OCI-LY3 (cell line): ENCODE results near the gene TOM1L2.

ENCODE experiments used
- H2AFZ ChIP-seq: fragments of 200-600, 300-600 bp; shearing (Covaris generic); 2 replicates; pipeline ENCODE4 v1.6.0; 2014; ENCODE audit warnings: antibody characterized with exemption, low read depth, low read length
- H3K27ac ChIP-seq: fragments of 200-600, 300-600 bp; sonication (generic); 2 replicates; pipeline ENCODE4 v1.5.1; 2014; ENCODE audit warnings: mild to moderate bottlenecking, low read length, moderate library complexity, mixed read lengths
- H3K27me3 ChIP-seq: fragments of 200-600, 300-600 bp; sonication (generic); 2 replicates; pipeline ENCODE4 v1.6.1; 2014; ENCODE audit warnings: low read depth, low read length, mixed read lengths
- H3K36me3 ChIP-seq: fragments of 200-600, 300-600 bp; sonication (generic); replicated peaks from 2 replicates; pipeline ENCODE3; 2014; ENCODE audit warnings: low read depth, low read length, mixed read lengths
- H3K4me1 ChIP-seq: fragments of 300-600, 200-600 bp; sonication (generic); 2 replicates; pipeline ENCODE4 v1.6.1; 2014; ENCODE audit warnings: low read length, mixed read lengths
- H3K4me2 ChIP-seq: fragments of 200-600, 300-600 bp; sonication (generic); 2 replicates; pipeline ENCODE4 v1.6.1; 2014; ENCODE audit warnings: low read length, mixed read lengths
- H3K4me3 ChIP-seq: fragments of 300-600, 200-600 bp; sonication (generic); 2 replicates; pipeline ENCODE4 v1.5.1; 2014; ENCODE audit warnings: antibody characterized with exemption, mild to moderate bottlenecking, low read length, moderate library complexity
- H3K79me2 ChIP-seq: fragments of 300-600, 200-600 bp; shearing (Covaris generic); 2 replicates; pipeline ENCODE4 v1.6.1; 2014; ENCODE audit warnings: mild to moderate bottlenecking, low read length, mixed read lengths
- H3K9ac ChIP-seq: fragments of 300-600, 200-600 bp; shearing (Covaris generic); 2 replicates; pipeline ENCODE4 v1.6.0; 2014; ENCODE audit warnings: mild to moderate bottlenecking, low read length, moderate library complexity
- H3K9me3 ChIP-seq: fragments of 200-600, 300-600 bp; shearing (Covaris generic); 2 replicates; pipeline ENCODE4 v1.6.1; 2014; ENCODE audit warnings: low read length, mixed read lengths; ENCODE audit not compliant: insufficient read depth
- H4K20me1 ChIP-seq: fragments of 200-600, 300-600 bp; sonication (generic); 2 replicates; pipeline ENCODE4 v1.6.1; 2016; ENCODE audit warnings: low read length, mixed read lengths; ENCODE audit not compliant: insufficient read depth
- EZH2phosphoT487 ChIP-seq: fragments of 200-600 bp; shearing (Covaris generic); IDR thresholded peaks from 2 replicates; pipeline ENCODE4 v1.6.1; 2018; ENCODE audit warnings: antibody characterized with exemption, mixed run types, low read depth
- TF ChIP-seq, protein P1 (sequence below): fragments of 200-600, 300-600 bp; sonication (generic); IDR thresholded peaks from 2 replicates; pipeline ENCODE4 v1.5.1; 2014; ENCODE audit warnings: antibody characterized with exemption, low read length, low read depth

Gene TOM1L2

DNA sequence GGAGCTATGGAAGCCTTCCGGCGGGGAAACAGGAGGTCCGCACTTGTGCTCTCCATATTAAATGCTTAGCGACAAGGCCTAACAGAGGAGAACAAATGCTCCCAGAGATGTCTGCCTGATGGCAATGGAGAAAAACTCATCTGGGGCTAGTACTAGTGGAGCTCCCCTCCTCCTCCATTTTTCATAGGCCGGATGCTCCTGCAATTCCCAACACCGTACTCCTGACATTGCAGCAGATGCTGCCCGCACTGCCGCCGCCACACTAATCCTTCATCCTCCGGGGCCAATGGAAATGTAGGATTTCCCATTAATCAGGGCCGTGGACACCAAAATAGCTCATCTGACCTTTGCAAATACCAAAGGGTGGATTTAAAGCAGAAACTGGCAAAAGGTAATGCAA, 27.5 kb downstream of the TOM1L2 start:
- H3K79me2 ChIP-seq = no peaks in the 10 kb centered on the region
- H3K4me1 ChIP-seq = no peaks in the 10 kb centered on the region
- H3K4me2 ChIP-seq = no peak overlapping the region
- no peaks in the 10 kb centered on the region for H3K36me3 ChIP-seq
- no peak overlapping the region for H2AFZ ChIP-seq
- H3K27me3 ChIP-seq = no peaks in the 10 kb centered on the region
- H3K9me3 ChIP-seq = no peaks in the 10 kb centered on the region
- TF ChIP-seq EZH2phosphoT487 = no peak
- TF ChIP-seq, protein P1, sequence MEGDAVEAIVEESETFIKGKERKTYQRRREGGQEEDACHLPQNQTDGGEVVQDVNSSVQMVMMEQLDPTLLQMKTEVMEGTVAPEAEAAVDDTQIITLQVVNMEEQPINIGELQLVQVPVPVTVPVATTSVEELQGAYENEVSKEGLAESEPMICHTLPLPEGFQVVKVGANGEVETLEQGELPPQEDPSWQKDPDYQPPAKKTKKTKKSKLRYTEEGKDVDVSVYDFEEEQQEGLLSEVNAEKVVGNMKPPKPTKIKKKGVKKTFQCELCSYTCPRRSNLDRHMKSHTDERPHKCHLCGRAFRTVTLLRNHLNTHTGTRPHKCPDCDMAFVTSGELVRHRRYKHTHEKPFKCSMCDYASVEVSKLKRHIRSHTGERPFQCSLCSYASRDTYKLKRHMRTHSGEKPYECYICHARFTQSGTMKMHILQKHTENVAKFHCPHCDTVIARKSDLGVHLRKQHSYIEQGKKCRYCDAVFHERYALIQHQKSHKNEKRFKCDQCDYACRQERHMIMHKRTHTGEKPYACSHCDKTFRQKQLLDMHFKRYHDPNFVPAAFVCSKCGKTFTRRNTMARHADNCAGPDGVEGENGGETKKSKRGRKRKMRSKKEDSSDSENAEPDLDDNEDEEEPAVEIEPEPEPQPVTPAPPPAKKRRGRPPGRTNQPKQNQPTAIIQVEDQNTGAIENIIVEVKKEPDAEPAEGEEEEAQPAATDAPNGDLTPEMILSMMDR = no peak
- no peak overlapping the region for H3K9ac ChIP-seq
- H4K20me1 ChIP-seq = no peaks in the 10 kb centered on the region
- H3K4me3 ChIP-seq = no peak overlapping the region
- no peak overlapping the region for H3K27ac ChIP-seq

DNA sequence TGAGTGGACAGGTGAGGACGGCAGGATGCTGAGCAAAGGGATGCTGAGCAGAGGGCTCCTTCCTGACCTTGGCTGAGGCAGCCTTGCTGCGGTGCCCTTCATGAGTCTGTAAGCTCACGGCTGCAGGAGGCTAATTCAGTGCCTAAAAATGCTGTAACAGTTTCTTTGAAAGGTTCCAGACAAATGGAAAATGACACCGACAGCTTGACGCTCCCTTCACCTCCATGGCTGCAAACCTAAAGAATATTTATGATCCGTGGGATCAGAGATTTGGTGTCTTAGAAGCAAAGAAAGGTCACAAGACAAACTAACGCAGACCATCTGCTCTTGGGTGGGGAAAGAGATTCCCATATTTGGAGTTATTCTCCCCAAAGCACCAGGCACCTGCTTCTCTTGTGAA, 28.0 kb downstream of the TOM1L2 start:
- H3K27ac ChIP-seq = no peak overlapping the region
- no peaks in the 10 kb centered on the region for H3K79me2 ChIP-seq
- TF ChIP-seq, protein P1 = no peak
- TF ChIP-seq EZH2phosphoT487 = no peak
- H3K36me3 ChIP-seq = no peaks in the 10 kb centered on the region
- H3K9ac ChIP-seq = no peak overlapping the region
- no peak overlapping the region for H3K4me2 ChIP-seq
- H3K4me1 ChIP-seq = no peaks in the 10 kb centered on the region
- H3K4me3 ChIP-seq = no peak overlapping the region
- no peaks in the 10 kb centered on the region for H3K9me3 ChIP-seq
- H2AFZ ChIP-seq = no peak overlapping the region
- no peaks in the 10 kb centered on the region for H4K20me1 ChIP-seq
- H3K27me3 ChIP-seq = no peaks in the 10 kb centered on the region

DNA sequence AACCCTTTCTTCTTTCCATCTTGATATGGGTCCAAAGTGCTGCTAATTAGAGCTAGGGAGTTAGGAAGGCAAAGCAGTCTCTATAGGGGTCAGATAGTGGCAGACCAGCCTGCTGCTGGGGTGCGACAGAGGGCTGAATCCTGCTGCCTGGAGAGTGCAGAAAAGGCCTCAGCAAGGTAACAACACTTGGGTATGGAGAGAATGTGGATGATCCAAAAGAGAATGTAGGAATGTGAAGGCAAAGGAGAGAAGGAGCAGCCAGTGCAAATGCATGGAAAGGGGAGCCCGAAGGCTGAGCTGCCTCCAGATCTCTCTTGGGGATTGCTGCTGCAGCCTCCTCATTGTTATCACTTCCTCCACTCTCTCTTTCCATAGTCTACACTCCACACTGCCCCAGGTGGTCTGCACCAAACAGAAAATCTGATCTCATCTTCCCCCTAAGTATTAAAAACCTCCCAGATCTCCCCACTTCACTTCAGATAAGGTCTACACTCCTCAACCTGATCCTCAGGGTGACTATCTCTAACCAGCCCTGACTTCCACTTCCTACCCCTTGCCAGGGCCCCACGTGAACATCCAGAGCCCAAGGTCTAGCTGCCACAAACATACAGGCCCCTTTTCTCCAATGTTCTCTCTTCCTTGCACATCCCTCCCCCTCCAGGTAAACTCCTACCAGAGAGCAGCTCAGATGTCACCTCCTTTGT, 28.8 kb downstream of the TOM1L2 start:
- no peaks in the 10 kb centered on the region for H3K9me3 ChIP-seq
- peaks cover 5% of the 10 kb centered on the region for H3K4me1 ChIP-seq
- no peaks in the 10 kb centered on the region for H3K36me3 ChIP-seq
- H4K20me1 ChIP-seq = no peaks in the 10 kb centered on the region
- H3K9ac ChIP-seq = no peak overlapping the region
- H3K79me2 ChIP-seq = no peaks in the 10 kb centered on the region
- H3K4me3 ChIP-seq = no peak overlapping the region
- H3K27ac ChIP-seq = no peak overlapping the region
- no peak overlapping the region for H3K4me2 ChIP-seq
- no peaks in the 10 kb centered on the region for H3K27me3 ChIP-seq
- no peak for TF ChIP-seq EZH2phosphoT487
- TF ChIP-seq, protein P1 = no peak
- H2AFZ ChIP-seq = no peak overlapping the region

DNA sequence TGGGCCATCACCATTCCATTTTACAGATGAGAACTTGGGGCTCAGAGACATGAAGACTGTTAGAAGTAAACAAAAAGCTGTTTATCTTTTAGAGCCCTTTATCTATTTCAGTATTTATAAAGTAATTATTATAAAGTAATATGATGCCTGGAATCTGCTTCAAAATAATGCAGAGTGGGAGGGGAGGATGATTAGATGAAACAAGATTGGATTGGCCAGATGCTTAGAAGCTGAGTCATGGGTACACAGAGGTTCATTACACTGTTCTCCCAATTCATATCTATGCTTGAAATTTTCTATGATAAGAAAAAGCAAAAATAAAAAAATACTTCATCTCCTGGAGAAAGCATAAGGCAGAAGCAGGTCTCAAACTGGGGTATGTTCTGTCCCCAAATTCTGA, 29.4 kb downstream of the TOM1L2 start:
- TF ChIP-seq, protein P1 = no peak
- TF ChIP-seq EZH2phosphoT487 = no peak
- H3K79me2 ChIP-seq = no peaks in the 10 kb centered on the region
- peaks cover 5% of the 10 kb centered on the region for H3K4me1 ChIP-seq
- H3K36me3 ChIP-seq = no peaks in the 10 kb centered on the region
- H3K27ac ChIP-seq = no peak overlapping the region
- H3K27me3 ChIP-seq = no peaks in the 10 kb centered on the region
- H3K4me3 ChIP-seq = no peak overlapping the region
- H3K9me3 ChIP-seq = no peaks in the 10 kb centered on the region
- H3K4me2 ChIP-seq = no peak overlapping the region
- no peak overlapping the region for H3K9ac ChIP-seq
- H4K20me1 ChIP-seq = no peaks in the 10 kb centered on the region
- H2AFZ ChIP-seq = no peak overlapping the region
